H1 (cell line): ENCODE measurements around the gene ERI2. TPM values are rescaled to one million over a fixed set of nuclear protein-coding genes. Genes with fewer than 3 reads are reported as not detected.
"Not testable (repeated sequence)": the region's sequence is repeated elsewhere in the genome, so short reads cannot be mapped to it uniquely, and the experiment has no call there.

Source experiments
- CTCF ChIA-PET: fragments of 300-600 bp; sonication (Branson Sonifier 250); formaldehyde crosslinking; loops from one replicate; lab custom pipeline; 2021; ENCODE audit not compliant: partially characterized antibody; lab: Charles Lee
- POLR2A ChIA-PET: fragments of 300-600 bp; sonication (Branson Sonifier 250); formaldehyde crosslinking; loops from one replicate; lab custom pipeline; 2021; ENCODE audit warnings: inconsistent platforms; ENCODE audit not compliant: partially characterized antibody; lab: Charles Lee
- DNase-seq, 2 experiments: peaks; one replicate each; pipeline versions ENCODE4 v3.0.0 to v3.0.0-alpha.2; 2010 to 2022; ENCODE audit warnings: low spot score in 2 of 2, low read depth in 1 of 2, mixed read lengths in 1 of 2
- FAIRE-seq: peaks from 2 replicates; lab custom pipeline; 2011; peaks lifted over from hg19 to GRCh38; lab: Jason Lieb, UNC
- H2AFZ ChIP-seq: 2 replicates; pipeline ENCODE4 v1.8.1; 2012; ENCODE audit warnings: low read length, inconsistent platforms
- H2AK5ac ChIP-seq: 2 replicates; pipeline ENCODE4 v1.6.1; 2013; ENCODE audit warnings: low read depth, low read length
- H2BK120ac ChIP-seq: replicated peaks from 2 replicates; pipeline ENCODE3; 2013; ENCODE audit warnings: low read depth, low read length, inconsistent platforms
- H2BK12ac ChIP-seq: 2 replicates; pipeline ENCODE4 v1.6.1; 2013; ENCODE audit warnings: low read depth, low read length
- H2BK15ac ChIP-seq: 2 replicates; pipeline ENCODE4 v1.6.1; 2013; ENCODE audit warnings: low read length
- H2BK20ac ChIP-seq: 2 replicates; pipeline ENCODE4 v1.6.1; 2013; ENCODE audit warnings: low read length
- H2BK5ac ChIP-seq: 2 replicates; pipeline ENCODE4 v1.6.1; 2013; ENCODE audit warnings: low read depth, low read length
- H3K14ac ChIP-seq: 2 replicates; pipeline ENCODE4 v1.6.1; 2013; ENCODE audit warnings: inconsistent platforms; ENCODE audit not compliant: insufficient read length
- H3K18ac ChIP-seq: 2 replicates; pipeline ENCODE4 v1.6.1; 2013; ENCODE audit warnings: low read length; ENCODE audit errors: extremely low read depth
- H3K23ac ChIP-seq: 2 replicates; pipeline ENCODE4 v1.6.1; 2013; ENCODE audit warnings: inconsistent platforms; ENCODE audit not compliant: insufficient read length
- H3K23me2 ChIP-seq: 2 replicates; pipeline ENCODE4 v1.6.1; 2013; ENCODE audit warnings: low read depth, low read length
- H3K27ac ChIP-seq: 2 replicates; pipeline ENCODE4 v1.6.1; 2011; ENCODE audit warnings: low read depth, low read length, inconsistent platforms
- H3K27me3 ChIP-seq, 4 experiments: replicated peaks in 1 of 4; 1 replicate in 1 of 4; 2 replicates in 3 of 4; pipeline versions ENCODE4 v1.6.1 to v1.8.1; 2011 to 2013; ENCODE audit warnings: low read length in 3 of 4, mild to moderate bottlenecking in 3 of 4, inconsistent platforms in 2 of 4, mixed read lengths in 2 of 4, moderate library complexity in 1 of 4; ENCODE audit not compliant: control insufficient read depth in 3 of 4, insufficient read depth in 3 of 4; ENCODE audit errors: extremely low read depth in 1 of 4
- H3K36me3 ChIP-seq, 4 experiments: 2 replicates each; pipeline versions ENCODE4 v1.6.1 to v1.8.1; 2011 to 2013; ENCODE audit warnings: mild to moderate bottlenecking in 4 of 4, low read length in 3 of 4, moderate library complexity in 2 of 4, control low read depth in 1 of 4, inconsistent platforms in 1 of 4; ENCODE audit not compliant: insufficient read depth in 4 of 4, control insufficient read depth in 2 of 4
- H3K4ac ChIP-seq: replicated peaks from 2 replicates; pipeline ENCODE3; 2013; ENCODE audit warnings: low read length, low read depth, mixed read lengths, inconsistent platforms; ENCODE audit not compliant: insufficient read length
- H3K4me1 ChIP-seq, 4 experiments: replicated peaks in 1 of 4; 1 replicate in 1 of 4; 2 replicates in 3 of 4; pipeline versions ENCODE4 v1.6.1 to v1.8.1; 2011 to 2013; ENCODE audit warnings: low read length in 3 of 4, inconsistent platforms in 2 of 4, mixed read lengths in 1 of 4; ENCODE audit not compliant: insufficient read depth in 4 of 4, control insufficient read depth in 3 of 4
- H3K4me2 ChIP-seq, 2 experiments: 2 replicates each; pipeline versions ENCODE4 v1.6.1 to v1.8.1; 2011 to 2013; ENCODE audit warnings: low read depth in 2 of 2, low read length in 2 of 2, control low read depth in 1 of 2, inconsistent platforms in 1 of 2, mild to moderate bottlenecking in 1 of 2; ENCODE audit not compliant: insufficient read depth in 1 of 2
- H3K4me3 ChIP-seq, 4 experiments: fragments of 200-600, 300-600 bp in 1 of 4; sonication (generic), shearing (Covaris generic), sonication (Bioruptor Twin) in 1 of 4; 2 replicates each; pipeline versions ENCODE4 v1.5.1 to v1.8.1; 2011 to 2016; ENCODE audit warnings: low read length in 4 of 4, low read depth in 3 of 4, control low read depth in 2 of 4, inconsistent platforms in 2 of 4, mild to moderate bottlenecking in 2 of 4, mixed read lengths in 1 of 4, moderate library complexity in 1 of 4; ENCODE audit not compliant: insufficient read depth in 2 of 4; ENCODE audit errors: extremely low read depth in 1 of 4
- H3K56ac ChIP-seq: replicated peaks from 2 replicates; pipeline ENCODE3; 2013; ENCODE audit warnings: low read depth, mild to moderate bottlenecking, mixed read lengths, low read length, inconsistent platforms; ENCODE audit not compliant: insufficient read length
- H3K79me1 ChIP-seq: 2 replicates; pipeline ENCODE4 v1.6.1; 2013; ENCODE audit warnings: low read depth, low read length, control low read depth
- H3K79me2 ChIP-seq, 2 experiments: 2 replicates each; pipeline versions ENCODE4 v1.6.1 to v1.8.1; 2012 to 2013; ENCODE audit warnings: low read length in 2 of 2, mild to moderate bottlenecking in 2 of 2, inconsistent platforms in 1 of 2; ENCODE audit not compliant: insufficient read depth in 2 of 2, control insufficient read depth in 1 of 2
- H3K9ac ChIP-seq, 4 experiments: replicated peaks in 1 of 4; 1 replicate in 1 of 4; 2 replicates in 3 of 4; pipeline versions ENCODE4 v1.6.1 to v1.8.1; 2011 to 2013; ENCODE audit warnings: low read depth in 3 of 4, low read length in 3 of 4, control low read depth in 2 of 4, mild to moderate bottlenecking in 2 of 4, moderate library complexity in 2 of 4, inconsistent platforms in 1 of 4; ENCODE audit errors: extremely low read depth in 1 of 4
- H3K9me3 ChIP-seq, 2 experiments: 2 replicates each; pipeline versions ENCODE4 v1.6.1 to v1.8.1; 2012 to 2013; ENCODE audit warnings: mild to moderate bottlenecking in 2 of 2, moderate library complexity in 2 of 2, control low read depth in 1 of 2, inconsistent platforms in 1 of 2, low read depth in 1 of 2, low read length in 1 of 2, mixed read lengths in 1 of 2; ENCODE audit not compliant: insufficient read depth in 2 of 2
- H4K20me1 ChIP-seq, 2 experiments: replicated peaks in 1 of 2; 2 replicates each; pipeline versions ENCODE3 to v1.8.1; 2011 to 2013; ENCODE audit warnings: inconsistent platforms in 2 of 2, low read length in 2 of 2, mild to moderate bottlenecking in 1 of 2; ENCODE audit not compliant: insufficient read depth in 2 of 2, control insufficient read depth in 1 of 2
- H4K5ac ChIP-seq: 2 replicates; pipeline ENCODE4 v1.6.1; 2013; ENCODE audit warnings: low read length, low read depth, mixed read lengths, inconsistent platforms; ENCODE audit not compliant: insufficient read length
- H4K8ac ChIP-seq: 2 replicates; pipeline ENCODE4 v1.8.0; 2013; ENCODE audit warnings: mild to moderate bottlenecking, moderate library complexity, low read length, inconsistent platforms; ENCODE audit not compliant: insufficient read depth; ENCODE audit errors: extremely low read depth
- H4K91ac ChIP-seq: replicated peaks from 2 replicates; pipeline ENCODE3; 2013; ENCODE audit warnings: low read length, mixed read lengths, inconsistent platforms; ENCODE audit not compliant: insufficient read length
- WGBS, 2 experiments: shearing (Covaris generic) in 1 of 2; methylation state at CpG; one replicate each; pipeline versions ENCODE4 v1.1.6 to v1.1.7; 2013 to 2015; ENCODE audit warnings: low lambda C conversion rate in 2 of 2, mixed read lengths in 2 of 2, inconsistent platforms in 1 of 2, low coverage in 1 of 2, missing lambda C conversion rate in 1 of 2; ENCODE audit not compliant: insufficient replicate concordance in 2 of 2, insufficient coverage in 1 of 2, insufficient read length in 1 of 2; ENCODE audit errors: extremely low coverage in 1 of 2, missing lambda C conversion rate in 1 of 2; 5-methylcytosine and 5-hydroxymethylcytosine counted together
- polyA plus RNA-seq, 7 experiments: library from polyadenylated mRNA; depleted of rRNA in 3 of 7; stranded (reverse) in 5 of 7; unstranded in 2 of 7; fragments of >200 nt in 5 of 7; fragments of 200-250 nt in 2 of 7; gene quantifications; 1 replicate in 5 of 7; 2 replicates in 1 of 7; 4 replicates in 1 of 7; pipeline versions ENCODE4 v1.2.1 to v1.2.3, GENCODE V29; 2011 to 2013; ENCODE audit warnings: missing spikeins in 2 of 7, mixed read lengths in 2 of 7
- total RNA-seq: library from RNA; stranded (reverse); fragmentation: NEBNext Ultra II Directional; extraction: Animal tissue kit (Norgen Biotek cat#: 25700); gene quantifications from 2 replicates; pipeline ENCODE4 v1.2.1, GENCODE V29; 2021

ERI2 gene
- total and polyA plus RNA-seq, 2 of the 8 experiments (the other 6 are each of a cell fraction or from before 2014, with no cell fraction given), result 11.0 to 12.6 TPM

- H3K14ac ChIP-seq, H3K9ac ChIP-seq, H3K9me3 ChIP-seq, H3K79me2 ChIP-seq, H2AK5ac ChIP-seq, H3K79me1 ChIP-seq, H3K27me3 ChIP-seq, H4K91ac ChIP-seq, POLR2A ChIA-PET, H3K23me2 ChIP-seq, H4K5ac ChIP-seq, H3K56ac ChIP-seq, H3K18ac ChIP-seq, H2BK120ac ChIP-seq, H2AFZ ChIP-seq, FAIRE-seq, DNase-seq, H3K4me3 ChIP-seq, H3K27ac ChIP-seq, H2BK5ac ChIP-seq, CTCF ChIA-PET, H3K36me3 ChIP-seq, H2BK15ac ChIP-seq, H2BK20ac ChIP-seq, H4K8ac ChIP-seq, H3K4me2 ChIP-seq, H3K4me1 ChIP-seq, H3K23ac ChIP-seq, H3K4ac ChIP-seq, H2BK12ac ChIP-seq, H4K20me1 ChIP-seq: not testable (repeated sequence)
- 94% methylated on average over 2 of the region's 5 CpGs; no CpG with 5 or more reads in 1 of the 2 experiments for WGBS, 2 experiments
Measured at GRCh38 chr16:20755799-20756198, 50.5 kb downstream of the ERI2 start.
